DLD1 (cell line): Measurements from ENCODE around the gene LPAR1.

ENCODE experiments used
- in situ Hi-C: cut with HindIII; loops from 2 replicates; pipeline ENCODE4 v1.10.0; 2017; ENCODE audit warnings: low sequenced_read_pairs

LPAR1 gene

DNA sequence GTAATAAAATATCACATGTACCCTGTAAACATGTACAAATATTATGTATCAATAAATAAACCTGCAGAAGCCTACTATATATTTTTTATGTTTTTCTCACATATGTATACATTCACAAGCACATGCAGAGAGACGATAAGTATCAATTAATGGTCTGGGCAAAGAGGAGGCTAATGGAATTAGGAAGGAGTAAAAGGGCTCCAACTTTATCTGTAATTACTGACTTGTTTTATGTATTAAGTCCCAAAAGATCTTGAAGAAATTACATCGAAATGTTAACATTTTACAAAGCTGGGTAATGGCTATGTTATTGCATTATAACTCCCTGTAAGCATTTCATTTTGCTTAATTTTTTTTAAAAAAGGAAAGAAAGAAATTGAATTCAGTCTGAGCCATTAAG lies 78.0 kb downstream of the LPAR1 start:
- in situ Hi-C loops, result no loop called here

DNA sequence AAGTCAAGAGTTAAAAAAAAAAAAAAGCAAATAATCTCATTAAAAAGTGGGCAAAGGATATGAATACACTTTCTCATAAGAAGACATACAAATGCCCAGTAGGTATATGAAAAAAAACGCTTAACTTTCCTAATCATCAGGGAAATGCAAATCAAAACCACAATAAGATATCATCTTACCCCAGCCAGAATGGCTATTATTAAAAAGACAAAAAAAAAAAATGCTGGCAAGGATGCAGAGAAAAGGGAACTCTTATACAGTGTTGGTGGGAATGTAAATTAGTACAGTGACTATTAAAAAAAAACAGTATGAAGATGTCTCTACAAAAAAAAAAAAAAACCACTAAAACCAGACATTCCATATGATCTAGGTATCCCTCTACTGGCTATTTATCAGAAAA lies 79.4 kb downstream of the LPAR1 start:
- in situ Hi-C loops, result no loop called here

DNA sequence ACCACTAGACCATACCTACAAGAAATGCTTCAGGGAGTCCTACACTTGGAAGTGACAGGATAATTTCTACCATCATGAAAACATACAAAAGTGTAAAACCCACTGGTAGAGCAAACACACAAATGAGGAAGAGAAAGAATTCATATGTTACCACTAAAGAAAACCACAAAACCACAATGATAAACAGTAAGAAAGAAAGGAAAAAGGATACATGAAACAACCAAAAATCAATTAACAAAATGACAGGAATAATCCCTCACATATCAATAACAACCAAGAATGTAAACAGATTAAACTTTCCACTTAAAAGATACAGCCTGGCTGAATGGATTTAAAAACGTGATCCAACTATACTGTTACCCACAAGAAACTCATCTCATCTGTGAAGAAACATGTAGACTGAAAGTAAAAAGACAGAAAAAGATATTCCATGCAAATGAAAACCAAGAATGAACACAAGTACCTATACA lies 83.4 kb downstream of the LPAR1 start:
- in situ Hi-C loops, result no loop called here

GRCh38 chr9:110952540-110952859 lies 85.8 kb downstream of the LPAR1 start:
- in situ Hi-C loops, result no loop called here

DNA sequence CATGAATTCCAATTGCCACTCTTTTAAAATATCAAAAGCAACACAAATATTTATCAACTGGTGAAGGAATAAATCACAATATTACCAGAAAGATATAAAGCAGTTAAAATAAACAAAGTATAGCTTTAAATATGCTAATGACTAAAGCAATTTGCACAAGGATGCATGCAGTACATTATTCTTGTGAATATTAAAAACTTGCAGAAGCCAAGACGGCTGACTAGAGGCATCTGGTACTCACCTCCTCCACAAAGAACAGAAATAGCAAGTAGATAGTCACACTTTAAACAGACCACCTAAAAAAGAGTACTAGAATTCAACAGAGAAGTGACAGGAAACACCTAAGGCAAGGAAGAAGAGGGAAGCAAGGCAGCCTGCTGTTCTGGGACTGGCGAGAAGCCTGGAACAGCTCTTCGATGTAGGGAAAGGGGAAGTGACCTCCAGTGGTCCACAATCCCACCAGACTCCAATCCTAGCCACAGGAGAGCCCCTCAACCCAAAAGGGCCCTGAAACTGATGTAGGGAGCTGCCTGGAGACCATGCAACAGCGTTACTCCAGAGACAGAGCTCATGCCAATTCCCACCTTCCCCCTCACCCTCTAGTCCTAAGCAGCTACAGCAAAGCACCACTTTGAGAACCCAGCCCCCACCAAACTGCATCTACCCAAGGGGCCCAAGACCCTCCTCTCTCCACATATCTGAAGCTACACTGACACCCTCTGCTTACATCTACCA lies 86.3 kb downstream of the LPAR1 start:
- in situ Hi-C loops, result no loop called here

DNA sequence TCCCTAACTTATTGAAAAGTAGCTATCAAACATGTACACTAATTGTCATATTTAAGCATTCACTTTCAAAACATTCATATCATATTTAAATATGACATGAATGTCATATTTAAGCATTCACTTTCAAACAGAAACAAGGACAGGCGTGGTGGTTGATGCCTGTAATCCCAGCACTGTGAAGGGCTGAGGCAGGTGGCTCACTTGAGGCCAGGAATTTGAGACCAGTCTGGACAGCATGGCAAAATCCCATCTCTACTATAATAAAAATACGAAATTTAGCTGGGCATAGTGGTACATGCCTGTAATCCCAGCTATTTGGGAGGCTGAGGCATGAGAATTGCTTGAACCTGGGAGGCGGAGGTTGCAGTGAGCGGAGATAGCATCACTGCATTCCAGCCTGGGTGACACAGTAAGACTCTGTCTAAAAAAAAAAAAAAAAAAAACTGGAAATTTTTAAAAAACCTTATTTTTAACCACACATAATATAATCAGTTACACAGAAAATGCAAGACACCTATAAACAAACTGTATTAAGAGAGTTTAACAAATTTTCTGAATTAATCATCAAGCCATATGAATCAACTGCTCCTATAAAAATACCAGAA lies 88.1 kb downstream of the LPAR1 start:
- in situ Hi-C loops, result no loop called here

DNA sequence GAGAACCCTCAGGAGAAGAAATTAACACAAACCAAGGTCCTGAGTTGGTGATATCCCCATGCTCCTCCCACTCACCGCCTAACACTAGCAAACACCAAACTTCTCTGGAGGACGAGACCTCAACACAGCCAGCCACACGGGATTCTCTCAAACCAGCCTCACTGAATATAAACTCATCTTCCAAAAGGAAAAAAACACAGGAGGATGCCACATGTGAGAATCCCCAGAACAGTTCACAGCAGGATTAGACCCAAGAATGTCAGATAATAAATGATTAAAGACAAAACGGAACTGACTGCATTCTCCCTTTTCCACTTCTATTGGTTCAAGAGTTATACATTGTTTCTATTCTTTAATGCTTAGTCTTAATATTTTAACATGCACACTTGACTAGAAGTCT lies 89.2 kb downstream of the LPAR1 start:
- in situ Hi-C loops, result no loop called here

GRCh38 chr9:110947491-110948044 lies 90.7 kb downstream of the LPAR1 start:
- in situ Hi-C loops, result no loop called here

- in situ Hi-C loops, result no loop called here
These were observed 95.7 kb downstream of the LPAR1 start for GRCh38 chr9:110942522-110942921.

GRCh38 chr9:110940951-110941557 lies 97.2 kb downstream of the LPAR1 start:
- in situ Hi-C loops, result no loop called here

GRCh38 chr9:110939573-110939972 lies 98.7 kb downstream of the LPAR1 start:
- in situ Hi-C loops, result no loop called here

DNA sequence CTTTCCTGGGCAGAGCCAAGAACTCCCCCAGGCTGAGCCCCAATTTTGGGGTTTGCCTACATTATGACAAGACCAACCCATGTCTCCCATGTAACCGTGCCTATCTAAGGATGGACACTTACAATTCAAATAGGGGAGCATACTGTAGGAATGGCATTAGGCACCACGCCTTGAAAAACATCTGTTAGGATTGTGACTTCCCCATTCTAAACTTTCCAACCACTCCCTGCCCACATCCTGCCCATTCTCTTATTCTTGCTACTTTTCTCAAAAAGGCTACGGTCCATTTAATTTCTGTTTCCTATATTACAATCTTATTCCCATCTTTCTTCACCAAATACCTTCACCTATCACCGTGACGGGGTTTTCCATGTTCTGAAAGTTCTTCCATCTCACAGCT lies 99.2 kb downstream of the LPAR1 start:
- in situ Hi-C loops, result no loop called here

GRCh38 chr9:110938242-110938641 lies 100.0 kb downstream of the LPAR1 start:
- in situ Hi-C loops, result no loop called here

GRCh38 chr9:110936719-110937452 lies 101.4 kb downstream of the LPAR1 start:
- in situ Hi-C loops, result no loop called here

- in situ Hi-C loops, result no loop called here
These were observed 102.0 kb downstream of the LPAR1 start for GRCh38 chr9:110936237-110936636.

DNA sequence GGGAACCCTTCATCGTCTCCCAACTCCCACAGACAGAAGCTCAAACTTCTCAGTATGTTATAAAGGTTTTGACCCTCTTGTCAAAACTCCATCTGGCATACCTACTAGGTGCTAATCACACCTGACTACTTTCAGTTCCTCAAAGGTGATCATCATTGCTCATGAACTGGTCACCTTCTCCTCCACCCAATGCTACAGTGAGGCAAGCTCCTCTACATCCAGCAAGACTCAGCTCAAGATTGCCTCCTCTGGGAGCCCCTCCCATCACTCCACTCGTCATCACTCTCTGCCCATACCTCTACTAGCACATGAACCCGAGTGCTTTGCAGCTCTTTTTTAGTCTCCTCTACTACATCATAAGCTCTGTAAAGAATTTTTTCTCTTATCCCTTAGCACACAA lies 102.4 kb downstream of the LPAR1 start:
- in situ Hi-C loops, result no loop called here

DNA sequence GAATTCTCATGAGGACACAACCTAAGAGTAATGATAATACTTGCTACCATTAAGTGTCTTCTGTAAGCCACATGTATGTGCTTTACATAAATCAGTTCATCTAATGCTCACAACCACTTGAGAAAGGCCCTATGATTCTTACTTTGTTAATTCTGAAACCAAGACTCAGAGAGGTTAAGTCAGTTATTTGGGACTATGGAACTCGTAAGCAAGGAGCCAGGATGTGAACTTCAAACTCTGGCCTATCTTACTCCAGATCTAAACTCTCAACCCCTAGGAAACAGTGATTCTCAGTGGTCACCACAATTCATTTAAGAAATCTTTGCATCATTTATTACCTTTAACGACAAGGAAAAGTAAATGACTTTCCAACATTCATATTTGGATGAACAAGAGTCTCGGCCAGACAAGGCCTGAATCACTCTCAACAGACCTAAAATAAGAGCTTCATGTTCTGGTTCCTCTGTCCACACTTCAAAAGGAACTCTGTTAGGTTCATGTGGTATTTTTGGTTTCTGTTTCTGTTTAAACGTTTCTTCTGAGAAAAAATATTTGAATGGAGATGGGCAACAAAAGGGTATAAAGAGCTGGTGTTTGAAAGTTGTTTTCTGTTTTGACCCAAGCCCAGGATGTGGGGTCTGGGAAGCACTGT lies 104.8 kb downstream of the LPAR1 start:
- in situ Hi-C loops, result no loop called here

DNA sequence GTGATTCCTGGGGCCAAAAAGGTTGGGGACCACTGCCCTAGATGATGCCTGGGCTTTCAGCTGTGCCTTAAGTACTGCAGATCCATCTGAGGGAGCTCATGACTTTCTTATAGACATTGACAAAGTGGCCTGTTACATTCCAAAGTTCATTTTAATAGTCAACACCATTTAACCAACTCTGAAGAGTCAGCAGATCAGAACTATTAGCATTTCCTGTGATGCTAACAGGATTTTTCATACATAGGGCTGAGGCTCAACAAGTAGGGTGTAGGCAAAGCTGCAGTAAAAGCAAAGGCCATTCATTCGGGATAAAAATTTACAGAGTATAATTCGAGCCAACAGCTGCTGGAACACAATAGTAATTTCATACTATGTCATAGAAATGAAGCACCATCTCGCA lies 105.4 kb downstream of the LPAR1 start:
- in situ Hi-C loops, result no loop called here

DNA sequence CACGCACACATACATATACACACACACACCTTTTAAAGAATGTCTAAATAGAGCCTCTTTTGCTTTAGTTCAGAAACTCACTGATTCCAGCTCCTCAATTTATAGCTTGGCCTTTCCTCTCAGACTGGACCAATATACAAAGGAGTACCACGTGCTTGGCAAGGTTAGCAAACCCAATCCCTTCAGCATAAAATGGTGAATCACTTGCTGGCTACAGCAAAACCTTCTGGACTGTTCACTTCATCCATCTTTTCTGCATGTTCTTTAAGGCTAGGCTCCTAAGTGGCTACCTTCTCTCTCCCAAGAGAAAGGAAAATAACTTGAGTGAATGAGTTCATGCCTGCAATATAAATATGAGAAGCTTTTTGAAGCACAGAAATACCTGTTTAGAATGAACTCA lies 109.7 kb downstream of the LPAR1 start:
- in situ Hi-C loops, result no loop called here

- in situ Hi-C loops, result no loop called here
These were observed 111.3 kb downstream of the LPAR1 start for GRCh38 chr9:110926828-110927487.
